NCI-H748 (cell line): ENCODE data around the gene AGRP.
"Not testable (repeated sequence)": the region's sequence is repeated elsewhere in the genome, so short reads cannot be mapped to it uniquely, and the experiment has no call there.

Source experiments
- DNase-seq: peaks from one replicate; lab custom pipeline; 2025; ENCODE audit not compliant: unreplicated experiment; lab: John Stamatoyannopoulos, UW

AGRP gene

GRCh38 chr16:67504031-67505021 lies 21.0 kb upstream of the AGRP start:
- DNase-seq, result peak; percentile 60

DNA sequence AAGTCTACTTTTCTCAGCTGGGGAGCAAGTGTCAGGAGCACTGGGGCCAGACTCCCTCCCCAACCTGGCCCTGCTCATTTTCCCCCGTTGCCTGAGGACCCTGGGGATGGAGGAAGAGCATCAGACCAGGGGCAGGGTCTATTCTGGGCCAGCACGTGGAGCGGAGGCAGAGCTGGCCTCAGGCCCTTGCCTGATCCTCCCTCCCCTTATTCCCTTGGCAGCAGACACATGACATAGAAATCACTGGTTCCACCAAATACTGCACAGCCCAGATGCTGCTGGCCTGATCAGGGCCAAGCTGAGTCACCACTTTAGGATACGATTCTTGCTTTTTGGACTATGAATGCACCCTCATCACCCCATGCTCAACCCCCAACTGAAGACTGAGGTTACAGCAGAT lies 15.8 kb upstream of the AGRP start:
- DNase-seq, result no peak

DNA sequence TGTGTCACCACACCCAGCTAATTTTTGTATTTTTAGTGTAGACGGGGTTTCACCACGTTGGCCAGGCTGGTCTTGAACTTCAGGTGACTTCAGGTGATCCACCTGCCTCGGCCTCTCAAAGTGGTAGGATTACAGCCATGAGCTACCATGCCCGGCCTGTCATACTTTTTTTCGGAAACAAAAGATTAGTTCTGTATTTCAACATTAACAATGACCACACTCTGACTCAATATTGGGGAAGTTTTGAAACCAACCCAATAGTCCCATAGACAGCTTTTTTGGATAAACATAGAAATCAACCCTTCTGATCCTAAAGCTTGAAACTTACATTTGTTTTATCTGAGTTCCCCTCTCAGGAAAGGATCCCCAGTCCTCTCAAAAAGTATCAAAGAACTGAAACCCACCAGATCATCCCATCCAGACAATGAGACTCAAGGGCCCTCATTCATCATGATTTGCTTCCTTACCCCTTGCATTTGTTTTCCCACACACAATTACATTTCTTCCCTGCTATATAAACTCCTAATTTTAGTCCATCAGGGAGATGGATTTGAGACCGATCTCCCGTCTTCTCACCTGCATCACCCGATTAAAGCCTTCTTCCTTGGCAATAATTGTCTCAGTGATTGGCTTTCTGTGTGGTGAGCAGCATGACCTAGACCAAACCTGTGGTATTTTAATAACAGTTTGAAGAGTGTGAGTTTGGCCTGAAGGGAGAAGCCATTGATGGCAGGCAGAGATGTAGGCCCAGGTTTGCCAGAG lies 7.2 kb upstream of the AGRP start:
- DNase-seq, result no peak

DNA sequence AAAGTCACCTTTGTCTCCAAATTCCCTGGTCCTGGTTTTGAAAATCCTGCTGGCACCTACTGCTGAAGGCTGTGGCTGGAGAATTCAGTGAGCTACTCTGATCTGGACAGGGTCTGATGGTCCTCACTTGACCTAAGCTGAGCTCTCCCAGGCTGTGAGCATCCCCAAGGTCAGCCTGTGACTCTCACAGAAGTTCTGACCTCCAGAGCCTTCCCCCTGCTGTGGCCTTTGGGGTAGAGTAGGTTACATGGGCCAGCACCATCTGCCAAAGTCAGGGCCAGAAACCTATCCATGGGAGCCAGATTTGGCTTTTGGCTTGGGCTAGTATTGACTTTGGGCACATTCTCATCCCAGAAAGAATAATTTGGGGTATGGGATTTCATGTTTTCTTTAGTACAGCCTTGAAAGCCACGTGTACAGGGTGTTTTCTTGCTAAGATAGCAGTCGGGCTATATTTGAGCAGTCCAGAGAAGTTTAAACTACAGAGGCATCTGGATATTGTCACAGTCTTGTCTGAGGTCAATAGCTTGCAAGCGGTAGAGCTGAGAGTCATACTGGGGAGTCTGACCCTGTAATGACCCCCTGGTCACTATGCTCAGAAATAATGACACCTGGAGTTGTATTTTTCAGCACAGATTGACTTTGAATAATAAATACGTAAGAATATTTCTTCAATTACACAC lies 6.2 kb upstream of the AGRP start:
- no peak for DNase-seq

DNA sequence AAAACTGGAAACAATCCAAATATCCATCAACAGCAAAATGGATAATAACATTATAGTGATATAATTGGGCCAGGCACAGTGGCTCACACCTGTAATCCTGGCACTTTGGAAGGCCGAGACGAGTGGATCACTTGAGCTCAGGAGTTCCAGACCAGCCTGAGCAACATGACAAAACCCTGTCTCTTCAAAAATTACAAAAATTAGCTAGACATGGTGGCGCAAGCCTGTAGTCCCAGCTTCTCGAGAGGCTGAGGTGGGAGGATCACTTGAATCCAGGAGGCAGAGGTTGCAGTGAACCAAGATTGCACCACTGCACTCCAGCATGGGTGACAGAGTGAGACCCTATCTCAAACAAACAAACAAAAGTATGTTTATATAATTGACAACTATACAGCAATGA lies 4.2 kb upstream of the AGRP start:
- not testable (repeated sequence) for DNase-seq

- DNase-seq, result no peak
Observed at GRCh38 chr16:67486805-67487204, 3.5 kb upstream of the AGRP start.

- DNase-seq, result no peak
Observed at GRCh38 chr16:67483731-67484525, 581 bp upstream of the AGRP start.

GRCh38 chr16:67482233-67482924 lies 968 bp downstream of the AGRP start:
- DNase-seq, result no peak

- peak; percentile 45 for DNase-seq
Observed at GRCh38 chr16:67481561-67482232, 1.6 kb downstream of the AGRP start.

DNA sequence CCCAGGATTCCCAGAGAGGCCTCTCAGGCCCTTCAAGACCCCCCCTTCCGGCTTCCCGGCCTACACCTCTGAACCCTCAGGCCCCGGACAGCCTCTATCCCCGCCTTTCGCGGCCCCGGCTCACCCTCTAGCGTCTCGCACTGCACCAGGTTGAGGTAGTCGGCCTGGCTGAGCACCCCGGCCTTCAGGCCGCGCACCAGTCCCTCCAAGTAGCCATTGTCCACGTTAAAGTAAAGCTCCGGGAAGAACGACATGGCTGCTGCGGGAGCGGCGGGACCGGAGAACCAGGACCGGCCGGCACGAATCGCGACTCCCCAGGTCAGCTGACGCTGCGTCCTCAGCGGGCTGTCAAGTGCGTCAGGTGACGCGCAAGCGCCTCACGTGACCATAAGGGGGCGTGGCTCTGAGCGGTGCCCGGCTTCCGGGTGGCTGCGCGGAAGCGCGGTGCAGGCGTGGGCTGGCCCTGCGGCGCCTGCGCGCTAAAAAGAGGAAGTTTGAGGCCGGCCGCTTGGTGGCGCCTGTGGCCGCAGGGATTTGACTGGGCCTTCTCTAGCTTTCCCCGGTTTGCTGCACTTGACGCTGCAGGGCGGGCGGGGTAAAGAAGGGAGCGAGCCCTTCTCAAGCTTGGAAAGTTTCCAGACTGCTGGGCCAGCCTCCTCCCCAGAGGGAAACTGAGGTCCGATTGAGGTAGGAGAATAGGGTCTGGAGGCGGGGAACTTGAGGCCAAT lies 2.4 kb downstream of the AGRP start, which contains the start of gene ATP6V0D1:
Gene ATP6V0D1 (minus strand): TSS at position 325 of the 728 bp plus-strand sequence. CDS start 71 bp downstream, at position 254.
- peak; percentile 94 for DNase-seq

DNA sequence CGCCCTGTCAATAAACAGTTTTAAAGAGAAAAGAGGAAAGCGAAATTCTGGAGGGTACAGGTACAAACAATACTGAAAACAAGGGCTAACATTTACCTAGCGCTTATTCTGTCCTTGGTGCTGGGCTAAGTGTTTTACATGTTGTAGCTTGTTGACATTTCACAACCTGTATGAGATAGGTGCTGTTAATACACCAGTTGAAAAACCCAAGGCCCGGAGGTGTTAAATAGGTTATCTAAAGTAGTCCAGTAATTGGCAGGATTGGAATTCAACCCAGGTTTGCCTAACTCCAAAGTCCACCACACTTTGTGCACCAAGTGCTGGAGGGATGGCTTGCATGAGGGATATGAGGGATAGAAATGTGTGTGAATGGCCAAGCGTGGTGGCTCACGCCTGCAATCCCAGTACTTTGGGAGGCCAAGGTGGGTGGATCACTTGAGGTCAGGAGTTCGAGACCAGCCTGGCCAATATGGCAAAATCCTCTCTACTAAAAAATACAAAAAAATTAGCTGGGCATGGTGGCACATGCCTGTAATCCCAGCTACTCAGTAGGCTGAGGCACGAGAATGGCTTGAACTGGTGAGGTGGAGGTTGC lies 5.3 kb downstream of the AGRP start:
- no peak for DNase-seq

- no peak for DNase-seq
Observed at GRCh38 chr16:67474551-67475455, 8.5 kb downstream of the AGRP start.

DNA sequence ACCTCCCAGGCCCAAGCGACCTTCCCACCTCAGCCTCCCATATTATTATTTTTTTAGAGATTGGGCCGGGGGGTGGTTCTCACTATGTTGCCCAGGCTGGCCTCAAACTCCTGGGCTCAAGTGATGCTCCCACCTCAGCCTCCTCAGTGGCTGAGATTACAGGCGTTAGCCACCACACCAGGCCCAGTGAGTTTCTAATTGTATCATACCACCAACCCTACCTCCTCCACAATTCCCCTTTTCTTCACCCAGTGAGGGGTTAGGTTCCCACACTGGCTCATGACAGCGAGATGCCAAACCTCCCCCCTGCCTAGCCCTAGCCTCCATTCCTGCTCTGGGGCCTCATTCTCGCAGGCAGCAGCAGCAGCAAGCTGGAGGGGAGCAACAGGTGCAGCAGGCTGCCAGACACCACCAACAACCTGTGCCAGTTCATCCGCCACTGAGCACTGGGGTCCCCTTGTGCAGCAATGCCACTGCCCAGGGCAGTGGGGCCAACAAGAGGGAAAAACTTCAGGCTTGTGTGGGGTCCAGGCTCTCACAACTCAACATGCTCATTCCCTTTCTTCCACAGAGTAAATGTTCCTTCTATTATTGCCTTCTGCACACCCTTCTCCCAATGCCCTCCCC lies 11.5 kb downstream of the AGRP start:
- no peak for DNase-seq

GRCh38 chr16:67470359-67470758 lies 13.0 kb downstream of the AGRP start:
- peak; percentile 23 for DNase-seq

DNA sequence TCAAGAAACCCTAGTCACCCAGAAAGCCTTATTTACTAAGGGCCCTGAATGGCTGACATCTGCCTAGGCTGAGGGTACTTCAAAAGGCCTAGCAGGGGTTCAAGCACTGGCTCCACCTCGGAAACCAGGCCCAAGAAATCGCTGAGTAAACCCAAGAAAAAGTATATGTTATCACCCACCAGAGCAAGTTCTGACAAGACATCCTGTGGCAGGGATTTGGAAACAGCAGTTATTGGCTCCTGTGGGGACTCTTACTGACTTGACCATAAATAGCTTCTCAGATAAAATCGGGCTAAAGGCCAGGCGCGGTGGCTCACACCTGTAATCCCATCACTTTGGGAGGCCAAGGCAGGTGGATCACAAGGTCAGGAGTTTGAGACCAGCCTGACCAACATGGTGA lies 14.6 kb downstream of the AGRP start:
- DNase-seq, result no peak

GRCh38 chr16:67466581-67466980 lies 16.8 kb downstream of the AGRP start:
- no peak for DNase-seq

- no peak for DNase-seq
Observed at GRCh38 chr16:67464565-67464964, 18.8 kb downstream of the AGRP start.
